IPS DF 6.9 (cell line): ENCODE measurements around the gene ATXN2.
"Not testable (repeated sequence)": the region's sequence is repeated elsewhere in the genome, so short reads cannot be mapped to it uniquely, and the experiment has no call there.

Source experiments
- DNase-seq: peaks from one replicate; pipeline ENCODE4 v3.0.0-alpha.2; 2013; ENCODE audit warnings: low read depth, low spot score
- H3K27ac ChIP-seq: one replicate; pipeline ENCODE4 v1.5.1; 2013; ENCODE audit warnings: low read length, control low read depth
- H3K27me3 ChIP-seq: 2 replicates; pipeline ENCODE4 v1.6.1; 2013; ENCODE audit warnings: mild to moderate bottlenecking, low read length; ENCODE audit not compliant: control insufficient read depth, insufficient read depth
- H3K36me3 ChIP-seq: 2 replicates; pipeline ENCODE4 v1.6.1; 2013; ENCODE audit warnings: low read length; ENCODE audit not compliant: control insufficient read depth, insufficient read depth
- H3K4me1 ChIP-seq: 2 replicates; pipeline ENCODE4 v1.6.1; 2013; ENCODE audit warnings: low read length; ENCODE audit not compliant: control insufficient read depth, insufficient read depth
- H3K4me3 ChIP-seq: 2 replicates; pipeline ENCODE4 v1.5.1; 2013; ENCODE audit warnings: mild to moderate bottlenecking, low read length
- H3K9me3 ChIP-seq: 2 replicates; pipeline ENCODE4 v1.6.1; 2013; ENCODE audit warnings: low read length, inconsistent platforms; ENCODE audit not compliant: control insufficient read depth, insufficient read depth
- WGBS: extraction: QIAGEN DNeasy Blood & Tissue Kit; methylation state at CpG from one replicate; pipeline ENCODE4 v1.1.7; 2013; ENCODE audit warnings: mixed read lengths, missing lambda C conversion rate; ENCODE audit not compliant: insufficient read length, insufficient coverage; 5-methylcytosine and 5-hydroxymethylcytosine counted together

Gene ATXN2

DNA sequence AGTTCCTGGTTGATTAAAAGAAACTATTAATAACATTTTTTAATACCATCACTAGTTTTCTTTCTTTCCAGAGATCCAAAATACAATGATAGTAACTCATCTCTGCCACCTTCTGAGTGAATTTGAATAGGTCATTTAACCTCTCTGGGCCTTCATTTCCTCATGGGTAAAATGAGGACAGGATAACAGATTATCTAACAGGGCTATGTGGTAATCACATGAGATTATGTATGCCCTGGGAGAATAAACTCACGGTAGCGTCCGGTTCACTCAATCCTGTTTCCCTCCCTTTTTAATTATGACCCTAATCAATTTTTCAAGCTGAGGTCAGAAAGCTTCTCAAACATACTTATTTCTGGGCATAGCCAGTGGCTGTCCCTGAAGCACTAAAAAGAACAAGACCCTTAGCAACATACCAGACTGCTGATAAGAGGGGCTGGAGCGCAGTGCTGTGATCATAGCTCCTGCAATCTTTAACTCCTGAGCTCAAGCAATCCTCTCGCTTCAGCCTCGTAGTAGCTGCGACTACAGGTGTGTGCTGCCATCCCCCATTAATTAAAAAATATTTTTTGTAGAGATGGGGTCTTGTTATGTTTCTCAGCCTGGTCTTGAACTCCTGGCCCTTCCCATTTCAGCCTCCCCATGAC, 24.2 kb downstream of the ATXN2 start:
- no CpG with 5 or more reads among the region's 7 CpGs for WGBS
- Histone ChIP-seq H3K27me3 (no peaks in the 10 kb centered on the region), H3K36me3 (no peaks in the 10 kb centered on the region), H3K9me3 (no peaks in the 10 kb centered on the region), H3K27ac (no peak overlapping the region), H3K4me3 (no peak overlapping the region), H3K4me1 (no peaks in the 10 kb centered on the region; the same call in 1 of the 2 replicates)
- DNase-seq = no peak

DNA sequence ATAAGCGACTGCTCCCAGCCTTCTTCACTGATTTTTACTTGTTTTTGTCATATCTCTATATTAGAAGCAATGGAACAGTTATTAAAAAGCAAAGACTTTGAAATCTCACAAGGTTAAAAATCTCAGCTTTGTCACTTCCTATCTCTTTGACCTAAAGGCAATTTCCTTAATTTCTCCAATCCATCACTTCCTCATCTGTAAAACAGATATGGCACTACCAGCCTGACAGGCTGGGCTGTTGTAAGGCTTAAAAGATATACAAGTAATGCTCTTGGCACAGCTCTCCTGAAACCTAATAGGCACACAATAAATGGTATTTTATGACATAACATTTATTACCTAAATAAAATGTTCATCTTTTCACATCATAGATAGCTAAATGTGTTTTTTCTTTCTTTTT, 25.6 kb downstream of the ATXN2 start:
- no CpG with 5 or more reads among the region's 1 CpG for WGBS
- Histone ChIP-seq H3K27me3 (no peaks in the 10 kb centered on the region), H3K9me3 (no peaks in the 10 kb centered on the region), H3K36me3 (no peaks in the 10 kb centered on the region), H3K4me1 (no peaks in the 10 kb centered on the region; the same call in 1 of the 2 replicates), H3K4me3 (no peak overlapping the region), H3K27ac (no peak overlapping the region)
- no peak for DNase-seq

DNA sequence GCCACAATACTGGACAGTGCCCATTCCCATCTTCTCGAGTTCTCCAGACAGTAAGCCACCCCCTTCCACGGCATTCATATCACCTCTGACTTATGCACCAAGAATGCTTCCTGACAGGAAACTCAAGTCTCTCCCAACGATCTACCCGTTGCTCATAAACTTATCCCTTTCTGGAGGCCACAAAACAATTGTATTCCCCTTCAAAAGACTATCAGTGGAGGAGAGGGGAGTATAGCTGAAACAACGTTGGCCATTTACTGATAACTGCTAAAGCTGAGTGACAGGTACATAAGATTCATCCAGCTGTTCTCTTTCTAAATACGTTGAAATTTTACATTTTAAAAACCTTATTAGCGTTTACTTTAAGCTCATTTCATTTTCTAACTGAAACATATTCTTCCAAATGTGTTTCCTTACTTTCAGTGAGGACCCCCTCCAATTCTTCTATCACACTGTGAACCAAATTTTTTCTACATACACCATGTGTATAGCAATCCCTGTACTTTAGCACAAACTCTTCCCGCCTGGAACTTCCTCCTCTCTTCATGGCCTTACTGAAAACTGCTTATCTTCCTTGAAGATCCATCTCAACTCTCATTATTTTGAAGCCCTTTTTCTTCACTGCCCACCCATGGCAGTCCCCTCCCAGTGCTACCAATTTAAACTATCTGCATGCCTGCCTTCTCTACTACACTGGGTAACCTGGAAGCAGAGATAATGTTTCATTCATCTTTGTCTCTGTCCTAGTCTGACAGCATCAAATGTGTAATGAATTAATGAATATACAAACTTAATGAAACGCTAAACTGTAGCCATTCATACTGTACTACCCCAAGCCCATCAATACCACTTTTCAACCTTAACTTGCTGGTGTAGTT, 28.8 kb downstream of the ATXN2 start:
- no peaks in the 10 kb centered on the region for H3K36me3 ChIP-seq
- no peaks in the 10 kb centered on the region for H3K27me3 ChIP-seq
- no peak overlapping the region for H3K4me3 ChIP-seq
- no peaks in the 10 kb centered on the region; the same call in 1 of the 2 replicates for H3K4me1 ChIP-seq
- no peak overlapping the region for H3K27ac ChIP-seq
- H3K9me3 ChIP-seq = no peaks in the 10 kb centered on the region
- 100% methylated on average over 1 of the region's 9 CpGs for WGBS
- DNase-seq = no peak

DNA sequence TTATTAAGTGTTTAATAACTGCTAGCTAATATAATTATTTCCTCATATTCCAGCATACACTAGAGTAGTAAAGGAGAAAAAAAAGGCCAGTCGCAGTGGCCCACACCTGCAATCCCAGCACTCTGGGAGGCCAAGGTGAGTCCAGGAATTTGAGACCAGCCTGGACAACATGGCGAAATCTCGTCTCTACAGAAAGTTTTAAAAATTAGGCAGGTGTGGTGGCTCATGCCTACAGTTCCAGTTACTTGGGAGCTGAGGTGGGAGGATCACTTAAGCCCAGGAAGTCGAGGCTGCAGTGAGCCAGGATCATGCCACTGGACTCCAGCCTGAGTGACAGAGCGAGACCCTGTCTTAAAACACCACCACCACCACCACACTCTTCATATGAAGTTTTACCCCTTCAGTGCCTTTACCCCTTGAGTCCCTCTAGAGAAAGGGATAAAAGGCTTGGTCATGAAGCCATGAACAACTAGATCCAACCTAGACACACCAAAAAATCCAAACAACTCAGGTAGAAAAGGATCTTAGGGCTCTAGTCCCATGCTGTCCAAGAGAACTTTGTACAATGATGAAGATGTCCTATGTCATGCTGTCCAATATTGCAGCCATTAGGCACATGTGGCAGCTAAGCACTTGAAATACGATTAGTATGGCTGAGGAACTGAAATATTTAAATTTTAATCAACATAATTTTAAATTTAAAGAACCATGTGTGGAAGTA, 29.6 kb downstream of the ATXN2 start:
- Histone ChIP-seq H3K9me3 (no peaks in the 10 kb centered on the region), H3K27me3 (no peaks in the 10 kb centered on the region), H3K27ac (no peak overlapping the region), H3K4me1 (no peaks in the 10 kb centered on the region; the same call in 1 of the 2 replicates), H3K36me3 (no peaks in the 10 kb centered on the region), H3K4me3 (no peak overlapping the region)
- WGBS = no CpG with 5 or more reads among the region's 6 CpGs
- DNase-seq = no peak

DNA sequence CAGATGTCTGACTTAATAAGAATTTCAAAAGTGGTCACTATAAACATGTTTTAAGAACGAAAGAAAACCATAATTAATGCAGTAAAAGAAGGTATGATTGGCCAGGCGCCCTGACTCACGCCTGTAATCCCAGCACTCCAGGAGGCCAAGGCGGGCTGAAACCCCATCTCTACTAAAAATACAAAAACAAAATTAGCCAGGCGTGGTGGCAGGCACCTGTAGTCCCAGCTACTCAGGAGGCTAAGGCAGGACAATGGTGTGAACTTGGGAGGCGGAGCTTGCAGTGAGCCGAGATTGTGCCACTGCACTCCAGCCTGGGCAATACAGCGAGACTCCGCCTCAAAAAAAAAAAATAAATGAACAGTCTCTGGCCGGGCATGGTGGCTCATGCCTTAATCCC, 38.3 kb downstream of the ATXN2 start:
- not testable (repeated sequence) for H3K4me1 ChIP-seq, DNase-seq, H3K27ac ChIP-seq, H3K36me3 ChIP-seq, H3K27me3 ChIP-seq, H3K9me3 ChIP-seq, H3K4me3 ChIP-seq
- no CpG with 5 or more reads among the region's 10 CpGs for WGBS

DNA sequence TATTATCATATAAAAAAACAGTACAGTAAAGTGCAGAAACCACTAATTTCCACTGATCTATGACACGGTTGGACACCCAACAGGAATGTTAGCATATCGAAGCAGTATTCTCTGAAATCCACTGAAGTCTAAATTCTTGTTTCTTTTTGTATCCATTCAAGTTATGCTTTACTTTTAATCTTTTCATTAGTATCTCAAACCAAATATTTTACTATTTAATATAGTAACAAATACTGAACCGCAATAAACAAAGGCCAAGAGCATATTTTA, 41.1 kb downstream of the ATXN2 start:
- no CpG with 5 or more reads among the region's 3 CpGs for WGBS
- Histone ChIP-seq H3K4me3 (no peak overlapping the region), H3K4me1 (no peaks in the 10 kb centered on the region), H3K36me3 (no peaks in the 10 kb centered on the region), H3K27me3 (no peaks in the 10 kb centered on the region), H3K27ac (no peak overlapping the region), H3K9me3 (no peaks in the 10 kb centered on the region)
- DNase-seq = no peak

DNA sequence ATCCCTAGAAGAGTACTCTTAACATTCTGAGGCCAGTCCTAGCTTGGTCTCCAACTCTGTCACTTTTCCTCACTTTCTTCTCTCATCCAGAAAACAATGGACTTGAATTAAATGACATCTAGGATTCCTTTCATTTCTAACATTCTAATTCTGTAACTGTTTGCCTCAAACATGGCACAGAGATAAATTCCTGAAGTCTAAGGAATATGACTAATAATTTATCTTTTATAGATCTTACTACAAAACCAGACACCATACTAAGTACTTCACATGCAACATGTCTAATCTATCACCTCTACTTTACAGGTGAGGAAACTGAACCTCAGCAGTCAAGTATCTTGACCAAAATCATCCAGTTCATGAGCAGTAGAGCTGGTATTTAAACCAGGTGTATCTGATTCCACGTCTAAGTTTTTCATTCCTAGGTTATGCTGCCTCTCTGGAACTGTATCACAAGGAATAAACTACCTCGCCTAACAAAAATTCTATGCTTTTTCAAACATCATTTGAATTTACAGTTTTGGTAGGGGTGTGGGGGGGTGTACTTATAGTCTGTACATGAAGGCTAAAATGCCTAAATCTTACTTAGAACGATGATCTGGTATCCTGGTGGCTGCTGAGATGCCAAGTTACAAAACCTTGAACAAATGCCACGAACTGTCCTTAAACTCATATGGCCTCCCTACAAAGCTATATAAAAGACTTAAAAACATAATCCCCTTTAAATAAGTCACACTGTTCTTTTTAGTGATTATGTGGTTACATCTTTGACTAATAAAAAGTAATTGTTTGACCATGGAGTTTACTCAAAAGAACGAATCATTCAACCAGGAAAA, 41.6 kb downstream of the ATXN2 start:
- no peak for DNase-seq
- no CpG with 5 or more reads among the region's 5 CpGs for WGBS
- no peaks in the 10 kb centered on the region for H3K4me1 ChIP-seq
- H3K27me3 ChIP-seq = no peaks in the 10 kb centered on the region
- H3K9me3 ChIP-seq = no peaks in the 10 kb centered on the region
- no peaks in the 10 kb centered on the region for H3K36me3 ChIP-seq
- no peak overlapping the region for H3K27ac ChIP-seq
- H3K4me3 ChIP-seq = no peak overlapping the region

DNA sequence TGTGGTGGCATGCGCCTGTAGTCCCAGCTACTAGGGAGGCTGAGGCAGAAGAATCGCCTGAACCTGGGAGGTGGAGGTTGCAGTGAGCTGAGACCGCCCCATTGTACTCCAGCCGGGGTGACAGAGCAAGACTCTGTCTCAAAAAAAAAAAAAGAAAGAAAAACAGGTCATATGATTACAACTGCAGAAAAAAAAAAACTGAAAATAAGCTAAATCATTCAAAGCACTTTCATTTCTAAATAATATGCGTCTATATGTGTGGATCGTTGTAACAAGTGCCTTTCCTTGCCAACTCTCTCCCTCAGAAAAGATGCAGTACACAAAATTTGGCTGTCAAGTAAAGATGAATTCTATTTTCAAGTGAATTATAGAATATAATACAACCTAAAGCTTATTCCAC, 42.4 kb downstream of the ATXN2 start:
- H3K9me3 ChIP-seq = no peaks in the 10 kb centered on the region
- no peaks in the 10 kb centered on the region for H3K36me3 ChIP-seq
- WGBS = no CpG with 5 or more reads among the region's 6 CpGs
- no peak for DNase-seq
- H3K4me3 ChIP-seq = no peak overlapping the region
- no peak overlapping the region for H3K27ac ChIP-seq
- H3K4me1 ChIP-seq = no peaks in the 10 kb centered on the region
- H3K27me3 ChIP-seq = no peaks in the 10 kb centered on the region

DNA sequence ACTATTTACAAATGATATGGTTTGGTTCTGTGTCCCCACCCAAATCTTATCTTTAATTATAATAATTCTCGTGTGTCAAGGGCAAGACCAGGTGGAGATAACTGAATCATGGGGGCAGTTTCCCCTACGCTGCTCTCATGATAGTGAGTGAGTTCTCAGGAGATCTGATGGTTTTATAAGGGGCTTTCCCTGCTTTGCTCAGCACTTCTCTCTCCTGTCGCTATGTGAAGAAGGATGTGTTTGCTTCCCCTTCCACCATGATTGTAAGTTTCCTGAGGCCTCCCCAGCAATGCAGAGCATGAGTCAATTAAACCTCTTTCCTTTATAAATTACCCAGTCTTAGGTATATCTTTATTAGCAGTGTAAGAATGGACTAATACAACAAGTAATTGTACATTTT, 43.8 kb downstream of the ATXN2 start:
- H3K36me3 ChIP-seq, H3K4me1 ChIP-seq, H3K4me3 ChIP-seq, H3K27ac ChIP-seq, H3K27me3 ChIP-seq, H3K9me3 ChIP-seq, DNase-seq: not testable (repeated sequence)
- WGBS = no CpG with 5 or more reads among the region's 3 CpGs

DNA sequence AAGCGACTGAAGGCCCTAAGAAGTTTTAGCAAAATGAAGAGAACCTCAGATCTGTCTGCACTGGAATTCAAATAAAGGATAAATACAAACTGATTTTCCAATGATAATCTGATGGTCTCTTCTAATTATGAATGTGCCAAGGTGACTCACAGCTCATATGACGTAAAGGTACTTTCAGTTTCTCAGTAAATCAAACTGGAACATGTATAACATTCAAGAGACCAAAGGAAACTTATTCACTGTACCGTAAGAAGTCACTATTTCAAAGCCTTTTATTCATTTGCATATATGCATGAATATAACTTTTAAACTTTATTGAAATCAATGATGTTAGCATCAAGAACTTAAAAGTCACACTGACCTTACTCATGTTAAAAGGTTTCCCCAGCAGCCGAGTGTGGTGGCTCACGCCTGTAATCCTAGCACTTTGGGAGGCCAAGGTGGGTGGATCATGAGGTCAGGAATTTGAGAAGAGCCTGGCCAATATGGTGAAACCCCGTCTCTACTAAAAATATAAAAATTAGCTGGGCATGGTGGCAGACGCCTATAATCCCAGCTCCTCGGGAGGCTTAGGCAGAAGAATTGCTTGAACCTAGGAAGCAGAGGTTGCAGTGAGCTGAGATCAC, 52.2 kb downstream of the ATXN2 start:
- DNase-seq = no peak
- no peaks in the 10 kb centered on the region; the same call in 1 of the 2 replicates for H3K36me3 ChIP-seq
- no CpG with 5 or more reads among the region's 8 CpGs for WGBS
- H3K27ac ChIP-seq = no peak overlapping the region
- H3K9me3 ChIP-seq = no peaks in the 10 kb centered on the region
- H3K27me3 ChIP-seq = no peaks in the 10 kb centered on the region
- no peak overlapping the region for H3K4me3 ChIP-seq
- no peaks in the 10 kb centered on the region for H3K4me1 ChIP-seq
